Posterior vena cava (tissue), 2 donors: ENCODE data around the gene C1QTNF5. TPM values are rescaled to one million over a fixed set of nuclear protein-coding genes. Genes with fewer than 3 reads are reported as not detected.
"Not testable (repeated sequence)": the region's sequence is repeated elsewhere in the genome, so short reads cannot be mapped to it uniquely, and the experiment has no call there.

Source experiments
- DNase-seq: peaks from one replicate; pipeline ENCODE4 v3.0.0-alpha.2; 2020; ENCODE audit warnings: low spot score
- intact Hi-C, 2 donors: fragments of 100-400 bp; cut with DNase I; formaldehyde crosslinking; loops; one replicate each; pipeline versions ENCODE4 v1.14.1 to v1.14.2; 2022 to 2023
- long read RNA-seq, 2 donors: library from polyadenylated mRNA; unstranded; transcript quantifications; one replicate each; pipeline ENCODE4 v2.0.0, GENCODE V29; 2020 to 2021
- total RNA-seq, 2 donors: library from RNA; stranded (reverse); fragmentation: NEBNext Ultra II Directional; extraction: Animal tissue kit (Norgen Biotek cat#: 25700); gene quantifications; one replicate each; pipeline ENCODE4 v1.2.1, GENCODE V29; 2021
- donor health status: DM: yes; HTN: yes; CAD: no.
- donor health status: DM: yes; HTN: yes; CAD: no.

C1QTNF5 gene, protein sequence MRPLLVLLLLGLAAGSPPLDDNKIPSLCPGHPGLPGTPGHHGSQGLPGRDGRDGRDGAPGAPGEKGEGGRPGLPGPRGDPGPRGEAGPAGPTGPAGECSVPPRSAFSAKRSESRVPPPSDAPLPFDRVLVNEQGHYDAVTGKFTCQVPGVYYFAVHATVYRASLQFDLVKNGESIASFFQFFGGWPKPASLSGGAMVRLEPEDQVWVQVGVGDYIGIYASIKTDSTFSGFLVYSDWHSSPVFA
- total RNA-seq, result 10 to 100 TPM; 57.7 to 63.0 TPM
- long read RNA-seq, donor 1, transcript C1QTNF5-202 (3 exons, 1,356 nt), result major isoform, 51 of 64 reads
- long read RNA-seq, donor 1, transcript C1QTNF5-203 (2 exons, 1,046 nt), result minor isoform, 12 of 64 reads
- long read RNA-seq, donor 1, partial matches to known transcripts, result 0 of 64 reads
- long read RNA-seq, donor 1, other reads (novel, unspliced or antisense), result 0 of 64 reads
- long read RNA-seq, donor 2, partial matches to known transcripts, result 2 of 3 reads
- long read RNA-seq, donor 2, other reads (novel, unspliced or antisense), result 1 of 3 reads

- peak; percentile 96 for DNase-seq
- intact Hi-C loops, result loop anchor here in 1 of 2 donors (10.0 kb wide), 1 partner anchor 134 kb away; no protein-coding TSS in a partner anchor
Measured at GRCh38 chr11:119340335-119341221, at the start of gene C1QTNF5. Gene C1QTNF5 (minus strand): TSS chr11:119340883. CDS start chr11:119340397, 486 bp downstream.

DNA sequence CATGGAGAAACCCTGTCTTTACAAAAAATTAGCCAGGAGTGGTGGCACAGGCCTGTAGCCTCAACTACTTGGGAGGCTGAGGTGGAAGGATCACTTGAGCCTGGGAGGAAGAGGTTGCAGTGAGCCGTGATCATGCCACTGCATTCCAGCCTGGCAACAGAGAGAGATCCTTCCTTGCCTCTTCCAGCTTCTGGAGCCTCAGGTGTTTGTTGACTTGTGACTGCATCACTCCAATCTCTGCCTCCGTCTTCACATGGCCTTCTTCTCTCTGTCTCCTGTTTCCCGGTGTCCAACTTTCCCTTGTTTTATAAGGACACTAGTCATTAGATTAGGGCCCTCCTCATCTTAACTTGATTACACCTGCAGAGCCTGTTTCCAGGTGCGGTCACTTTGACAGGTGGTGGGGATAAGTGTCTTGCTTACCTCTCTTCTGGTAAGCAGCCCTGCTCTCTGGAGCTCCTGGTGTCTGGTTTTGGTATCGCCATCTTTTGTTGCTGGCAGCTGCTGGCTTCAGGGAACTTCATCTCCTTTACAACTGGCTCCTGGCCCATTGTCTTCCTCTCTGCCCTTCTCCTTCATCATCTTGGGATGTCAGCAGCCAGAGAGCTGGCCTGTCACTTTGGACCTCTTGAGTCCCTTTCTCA lies 49.0 kb upstream of the C1QTNF5 start:
- DNase-seq, result no peak
- intact Hi-C loops, result no loop called here

- intact Hi-C loops, result no loop called here
- no peak for DNase-seq
Measured at GRCh38 chr11:119388103-119388502, 47.4 kb upstream of the C1QTNF5 start.

DNA sequence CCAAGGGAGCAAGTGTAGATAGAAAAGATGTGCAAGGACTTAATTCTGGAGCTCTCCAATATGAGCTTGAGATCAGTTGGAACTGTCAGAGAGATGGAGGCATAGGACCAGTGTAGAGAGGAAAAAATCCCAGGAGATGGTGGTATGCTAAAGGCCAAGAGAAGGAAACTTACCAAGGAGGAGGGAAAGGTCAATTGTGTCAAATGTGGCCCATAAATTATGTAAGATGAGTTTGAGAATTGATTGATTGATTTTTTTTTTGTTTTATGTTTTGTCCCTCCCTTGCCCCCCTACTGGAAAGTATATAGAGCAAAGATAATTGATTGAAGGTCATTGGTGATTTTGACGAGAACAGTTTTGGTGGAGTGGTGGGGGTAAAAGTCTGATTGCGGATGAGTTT lies 43.6 kb upstream of the C1QTNF5 start:
- intact Hi-C loops, result no loop called here
- no peak for DNase-seq

GRCh38 chr11:119382513-119382912 lies 41.8 kb upstream of the C1QTNF5 start:
- DNase-seq, result peak; percentile 12
- intact Hi-C loops, result not testable (repeated sequence)

DNA sequence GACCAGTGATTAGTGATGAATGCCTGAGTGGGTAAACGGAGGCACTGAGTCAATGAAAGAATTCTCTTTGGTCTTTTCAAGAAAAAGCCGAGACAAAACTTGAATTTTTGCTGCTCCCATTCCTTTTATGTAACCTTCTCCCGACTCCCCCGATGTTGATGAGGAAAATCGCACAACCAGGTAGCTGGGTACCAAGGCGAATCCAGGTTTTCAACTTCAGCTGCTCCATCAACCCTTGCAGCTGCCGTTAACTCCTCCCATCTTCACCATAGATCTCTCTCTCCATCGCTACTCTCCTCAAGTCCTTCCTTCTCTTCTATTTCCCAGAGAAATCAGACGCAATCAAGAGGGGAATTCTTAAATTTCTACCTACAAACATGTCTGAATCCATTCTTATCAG lies 41.4 kb upstream of the C1QTNF5 start:
- intact Hi-C loops, result no loop called here
- no peak for DNase-seq

DNA sequence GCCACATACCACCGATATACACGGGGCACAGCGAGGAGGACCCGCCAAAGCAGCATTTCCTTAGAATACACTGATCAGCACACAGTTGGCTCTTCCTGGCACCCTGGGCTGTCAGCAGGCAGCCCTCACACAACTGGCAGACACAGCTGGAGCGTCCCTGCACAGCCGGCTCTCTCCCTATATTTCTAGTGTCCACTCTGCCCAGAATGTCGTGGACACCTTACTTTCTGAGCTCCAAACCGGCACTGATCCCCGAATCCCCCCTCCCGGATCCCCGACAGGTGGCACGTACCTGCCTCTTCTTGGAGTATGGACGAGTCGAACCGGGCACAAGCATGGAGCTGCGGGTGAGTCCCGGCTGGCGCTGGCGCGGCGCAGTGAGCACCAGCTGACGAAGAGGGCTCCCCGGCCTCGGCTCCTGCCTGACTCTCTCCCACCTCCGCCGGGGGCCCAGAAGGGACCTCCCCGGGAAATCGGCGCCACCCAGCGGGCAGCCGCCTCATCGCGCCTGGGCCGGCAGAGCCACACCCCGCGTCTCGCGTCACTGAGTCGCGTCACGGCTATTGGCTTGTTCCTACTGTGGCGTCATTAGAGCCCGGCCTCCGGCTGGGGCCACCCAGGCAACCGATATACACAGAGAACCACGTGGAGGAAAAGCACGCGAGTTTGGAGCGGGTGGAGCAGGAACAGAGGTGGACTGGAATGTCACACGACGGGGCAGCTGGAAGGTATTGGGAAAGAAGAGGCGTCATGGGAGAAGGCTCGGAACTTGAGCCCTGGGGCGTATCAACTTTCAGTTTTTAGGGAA lies 40.7 kb upstream of the C1QTNF5 start, which contains the start of gene USP2:
USP2 (minus strand) TSS at position 510 of the 808 bp plus-strand sequence. CDS start 8,210 bp downstream, outside the sequence.
- DNase-seq, result peak; percentile 99
- intact Hi-C loops, result no loop called here

DNA sequence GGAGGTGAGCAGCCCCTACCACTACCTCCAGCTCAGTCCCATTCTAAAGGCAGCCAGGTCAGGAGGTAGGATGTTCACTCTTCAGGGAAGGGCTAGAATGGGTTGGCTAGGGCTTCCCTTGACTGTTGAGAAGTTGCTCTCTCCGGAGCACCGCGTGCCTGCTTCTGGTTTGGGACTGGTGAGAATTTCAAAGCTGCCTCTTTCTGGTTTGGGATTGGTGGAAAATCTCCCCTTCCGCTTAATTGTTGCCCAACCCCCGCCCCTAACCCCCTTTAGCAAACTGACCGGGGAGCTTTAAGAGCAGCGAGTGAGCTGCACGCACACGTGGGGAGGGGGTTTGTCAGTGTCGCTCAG lies 40.1 kb upstream of the C1QTNF5 start:
- intact Hi-C loops, result no loop called here
- no peak for DNase-seq

- DNase-seq, result peak; percentile 73
- intact Hi-C loops, result no loop called here
Measured at GRCh38 chr11:119380160-119380826, 39.6 kb upstream of the C1QTNF5 start.

DNA sequence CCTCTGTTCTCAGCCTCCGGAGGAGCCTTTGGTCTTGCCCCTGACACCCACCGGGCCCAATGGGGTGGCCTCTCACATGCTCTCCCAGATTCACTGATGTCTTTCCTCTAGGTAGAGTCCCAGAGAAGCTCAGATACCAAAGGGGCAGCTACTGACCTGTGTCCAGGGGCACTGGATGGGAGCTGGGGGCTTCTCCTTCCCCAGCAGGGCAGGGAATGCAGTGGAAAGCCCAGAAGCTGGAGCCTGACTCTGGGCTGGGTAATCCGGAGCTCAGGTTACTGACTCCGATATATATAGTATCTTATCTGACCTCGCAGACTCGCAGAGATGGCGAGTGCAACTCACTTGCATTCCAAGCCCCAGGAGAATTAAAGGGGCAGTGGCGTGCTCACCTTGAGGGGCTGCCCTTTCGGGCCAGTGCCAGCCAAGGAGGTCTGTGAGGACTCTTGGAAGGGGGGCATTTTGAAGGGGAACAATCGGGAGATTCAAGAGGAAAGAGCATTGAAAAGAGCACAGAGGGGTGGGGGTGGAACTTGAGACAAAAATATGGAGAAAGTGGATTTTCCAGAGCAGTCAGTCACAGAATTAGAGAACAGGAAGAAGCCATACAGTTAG lies 38.3 kb upstream of the C1QTNF5 start:
- peak; percentile 66 for DNase-seq
- intact Hi-C loops, result loop anchor here in 1 of 2 donors (10.0 kb wide), 1 partner anchor 96 kb away; no protein-coding TSS in a partner anchor

GRCh38 chr11:119377961-119378667 lies 37.4 kb upstream of the C1QTNF5 start:
- peak; percentile 54 for DNase-seq
- intact Hi-C loops, result loop anchor here in 1 of 2 donors (10.0 kb wide), 1 partner anchor 97 kb away; no protein-coding TSS in a partner anchor

GRCh38 chr11:119377112-119377901 lies 36.6 kb upstream of the C1QTNF5 start:
- peak; percentile 79 for DNase-seq
- intact Hi-C loops, result loop anchor here in 1 of 2 donors (10.0 kb wide), 1 partner anchor 97 kb away; no protein-coding TSS in a partner anchor

DNA sequence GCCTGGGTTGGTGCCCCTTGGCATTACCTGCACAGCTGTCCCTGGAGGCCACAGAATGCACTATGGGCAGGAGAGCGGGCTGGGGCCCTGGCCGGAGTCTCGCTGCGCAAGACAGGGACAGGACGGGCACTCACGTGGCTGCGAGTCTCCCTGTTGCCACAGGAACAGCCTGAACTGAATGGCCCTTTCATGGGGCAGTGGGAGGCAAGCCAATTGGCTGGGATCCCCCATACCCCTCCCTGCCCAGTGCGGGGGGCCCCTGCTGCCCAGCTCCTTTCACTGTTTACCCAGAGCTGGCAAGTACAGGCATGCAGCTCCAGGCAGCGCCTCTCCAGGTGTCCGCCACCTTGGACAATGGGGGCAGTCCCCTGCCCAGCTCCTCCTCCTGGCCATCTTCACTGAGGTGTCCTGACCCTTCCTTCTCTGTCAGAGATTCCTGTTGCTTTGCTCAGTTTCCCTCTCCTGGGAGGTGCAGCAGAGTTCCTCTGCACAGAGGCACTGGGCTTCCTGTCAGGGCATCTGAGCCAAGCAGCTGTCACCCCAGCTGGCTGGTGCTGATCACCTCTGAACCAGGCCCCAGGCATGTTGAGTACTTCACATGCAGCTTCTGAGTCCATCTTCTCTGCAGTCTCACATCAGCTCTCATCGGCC lies 35.6 kb upstream of the C1QTNF5 start:
- DNase-seq, result peak; percentile 81

GRCh38 chr11:119375337-119376196 lies 34.9 kb upstream of the C1QTNF5 start:
- intact Hi-C loops, result loop anchor here in 1 of 2 donors (10.0 kb wide), 1 partner anchor 99 kb away; no protein-coding TSS in a partner anchor
- DNase-seq, result peak; percentile 96

More for the DNA sequence above, 35.6 kb upstream of the C1QTNF5 start:
- intact Hi-C loops, result loop anchor here in 1 of 2 donors (10.0 kb wide), 1 partner anchor 98 kb away; no protein-coding TSS in a partner anchor
